ENCODE results near the gene FOXD2.
"Not testable (repeated sequence)": the region's sequence is repeated elsewhere in the genome, so short reads cannot be mapped to it uniquely, and the experiment has no call there.

The FOXD2 gene

GRCh38 chr1:47456250-47456649 lies 18.4 kb downstream of the FOXD2 start:
- TF ChIP-seq EZH2 (IDR thresholded peaks at IDR 0.05; ENCODE audit: borderline replicate concordance, low read length) (no peak), CTCF (IDR thresholded peaks at IDR 0.05; ENCODE audit: low read length) (no peak)
- H3K27ac ChIP-seq (ENCODE audit: low read depth, low read length, poor library complexity, severe bottlenecking): no peak overlapping the region
- no peaks in the 10 kb centered on the region for H4K20me1 ChIP-seq (ENCODE audit: insufficient read depth, low read length)
- no peaks in the 10 kb centered on the region for H3F3A ChIP-seq (ENCODE audit: insufficient read depth, low read length)
- no peaks in the 10 kb centered on the region for H3K79me2 ChIP-seq (ENCODE audit: insufficient read depth, low read length)
- no peaks in the 10 kb centered on the region for H3K9me3 ChIP-seq (ENCODE audit: low read length)
- no peak overlapping the region for H3K4me2 ChIP-seq (ENCODE audit: low read length)
- no peak overlapping the region for H2AFZ ChIP-seq (ENCODE audit: low read length)
- H3K9me2 ChIP-seq (ENCODE audit: low read depth, low read length): no peaks in the 10 kb centered on the region
- H3K4me1 ChIP-seq (ENCODE audit: insufficient read depth, low read length, severe bottlenecking): no peaks in the 10 kb centered on the region
- no peak overlapping the region for H3K4me3 ChIP-seq (ENCODE audit: low read depth, low read length, poor library complexity, severe bottlenecking)
- no peak overlapping the region for H3K9ac ChIP-seq (ENCODE audit: low read length)
- peaks cover 5% of the 10 kb centered on the region; the same call in 1 of the 2 replicates for H3K27me3 ChIP-seq (ENCODE audit: insufficient read depth, low read length)
- H3K36me3 ChIP-seq (ENCODE audit: insufficient read depth, low read length): no peaks in the 10 kb centered on the region

GRCh38 chr1:47457547-47457946 lies 19.7 kb downstream of the FOXD2 start:
- H4K20me1 ChIP-seq (ENCODE audit: insufficient read depth, low read length); H3K27me3 ChIP-seq (ENCODE audit: insufficient read depth, low read length); H3F3A ChIP-seq (ENCODE audit: insufficient read depth, low read length); H3K4me2 ChIP-seq (ENCODE audit: low read length); H3K4me1 ChIP-seq (ENCODE audit: insufficient read depth, low read length, severe bottlenecking); H3K4me3 ChIP-seq (ENCODE audit: low read depth, low read length, poor library complexity, severe bottlenecking); H2AFZ ChIP-seq (ENCODE audit: low read length); H3K9me3 ChIP-seq (ENCODE audit: low read length); H3K79me2 ChIP-seq (ENCODE audit: insufficient read depth, low read length); H3K36me3 ChIP-seq (ENCODE audit: insufficient read depth, low read length); H3K9ac ChIP-seq (ENCODE audit: low read length); H3K27ac ChIP-seq (ENCODE audit: low read depth, low read length, poor library complexity, severe bottlenecking); H3K9me2 ChIP-seq (ENCODE audit: low read depth, low read length): not testable (repeated sequence)

- Histone ChIP-seq H3K9me2 (ENCODE audit: low read depth, low read length) (no peaks in the 10 kb centered on the region), H3F3A (ENCODE audit: insufficient read depth, low read length) (no peaks in the 10 kb centered on the region), H3K27me3 (ENCODE audit: insufficient read depth, low read length) (peaks cover 5% of the 10 kb centered on the region; the same call in 1 of the 2 replicates), H3K9me3 (ENCODE audit: low read length) (no peaks in the 10 kb centered on the region), H3K4me1 (ENCODE audit: insufficient read depth, low read length, severe bottlenecking) (no peaks in the 10 kb centered on the region), H3K36me3 (ENCODE audit: insufficient read depth, low read length) (no peaks in the 10 kb centered on the region), H3K79me2 (ENCODE audit: insufficient read depth, low read length) (no peaks in the 10 kb centered on the region), H2AFZ (ENCODE audit: low read length) (no peak overlapping the region), H3K4me2 (ENCODE audit: low read length) (no peak overlapping the region), H3K27ac (ENCODE audit: low read depth, low read length, poor library complexity, severe bottlenecking) (no peak overlapping the region), H3K9ac (ENCODE audit: low read length) (no peak overlapping the region), H4K20me1 (ENCODE audit: insufficient read depth, low read length) (no peaks in the 10 kb centered on the region), H3K4me3 (ENCODE audit: low read depth, low read length, poor library complexity, severe bottlenecking) (no peak overlapping the region)
- TF ChIP-seq EZH2 (IDR thresholded peaks at IDR 0.05; ENCODE audit: borderline replicate concordance, low read length): no peak
- no peak for TF ChIP-seq CTCF (IDR thresholded peaks at IDR 0.05; ENCODE audit: low read length)
These were observed 21.5 kb downstream of the FOXD2 start for GRCh38 chr1:47459253-47459788.

- Histone ChIP-seq H3K9me3 (ENCODE audit: low read length) (no peaks in the 10 kb centered on the region), H3K9me2 (ENCODE audit: low read depth, low read length) (no peaks in the 10 kb centered on the region), H2AFZ (ENCODE audit: low read length) (no peak overlapping the region), H4K20me1 (ENCODE audit: insufficient read depth, low read length) (no peaks in the 10 kb centered on the region), H3K9ac (ENCODE audit: low read length) (no peak overlapping the region), H3K4me3 (ENCODE audit: low read depth, low read length, poor library complexity, severe bottlenecking) (no peak overlapping the region), H3K4me2 (ENCODE audit: low read length) (no peak overlapping the region), H3K4me1 (ENCODE audit: insufficient read depth, low read length, severe bottlenecking) (no peaks in the 10 kb centered on the region), H3K79me2 (ENCODE audit: insufficient read depth, low read length) (no peaks in the 10 kb centered on the region), H3K27ac (ENCODE audit: low read depth, low read length, poor library complexity, severe bottlenecking) (no peak overlapping the region), H3K27me3 (ENCODE audit: insufficient read depth, low read length) (peaks cover 5% of the 10 kb centered on the region; the same call in 1 of the 2 replicates), H3K36me3 (ENCODE audit: insufficient read depth, low read length) (no peaks in the 10 kb centered on the region), H3F3A (ENCODE audit: insufficient read depth, low read length) (no peaks in the 10 kb centered on the region)
- no peak for TF ChIP-seq CTCF (IDR thresholded peaks at IDR 0.05; ENCODE audit: low read length)
- no peak for TF ChIP-seq EZH2 (IDR thresholded peaks at IDR 0.05; ENCODE audit: borderline replicate concordance, low read length)
These were observed 22.2 kb downstream of the FOXD2 start for GRCh38 chr1:47460040-47460439.
